ENCODE measurements around the gene UBE2J2. TPM values are rescaled to one million over a fixed set of nuclear protein-coding genes. Genes with fewer than 3 reads are reported as not detected.

The UBE2J2 gene
- total and polyA plus RNA-seq, 2 of the 13 experiments (the other 11 are each of a cell fraction or from before 2014, with no cell fraction given), result 25.4 to 29.4 TPM

GRCh38 chr1:1287288-1288110 lies 13.8 kb upstream of the UBE2J2 start:
- ATAC-seq (peak; percentile 51), FAIRE-seq (no peak), DNase-seq (ENCODE audit: low spot score) (no peak)
- Histone ChIP-seq H3K9ac (ENCODE audit: insufficient read depth, low read depth, low read length) (no peak overlapping the region), H3K4me2 (ENCODE audit: low read depth, low read length) (peak overlapping the region; percentile 58), H2AFZ (ENCODE audit: low read length) (no peak overlapping the region), H3K4me3 (replicated peaks in 1 of 3; ENCODE audit: insufficient read depth in 1 of 3, low read depth in 2 of 3, low read length in 3 of 3) (peak overlapping the region in 2 of 3 experiments; percentile 5 to 54; a peak in 3 of 6 replicates), H3K36me3 (replicated peaks in 1 of 2; ENCODE audit: control insufficient read depth in 1 of 2, insufficient read depth in 2 of 2, low read length in 2 of 2) (no peaks in the 10 kb centered on the region), H3K27ac (ENCODE audit: extremely low read length, insufficient read depth, low read length) (no peak overlapping the region), H3K79me2 (ENCODE audit: insufficient read depth, low read length) (no peaks in the 10 kb centered on the region), H4K20me1 (ENCODE audit: insufficient read depth, low read length) (no peaks in the 10 kb centered on the region), H3K9me3 (ENCODE audit: low read length) (no peaks in the 10 kb centered on the region), H3K27me3 (ENCODE audit: control insufficient read depth in 1 of 2, insufficient read depth in 2 of 2, low read length in 2 of 2) (peaks cover 0 to 2% of the 10 kb centered on the region in 2 experiments; a peak in 1 of 5 replicates), H3K4me1 (ENCODE audit: insufficient read depth, low read length) (peaks cover 35% of the 10 kb centered on the region)
- POLR2A ChIA-PET, result interaction anchor here (1.1 to 1.9 kb wide), 6 partner anchors 14 to 281 kb away, joined by 3 to 5 read pairs (median 3); partner anchors contain the start of genes AURKAIP1, ISG15 and UBE2J2
- CTCF ChIA-PET (ENCODE audit: low intra/inter-chr PET ratio, low total read pairs), result no interaction called here
- 67% methylated on average over 6 of the region's 46 CpGs for WGBS (ENCODE audit: low lambda C conversion rate)
- intact Hi-C loops (cut with micrococcal nuclease; ENCODE audit: unreplicated experiment) (no loop called here), in situ Hi-C loops (cut with HindIII; ENCODE audit: extremely low pct_ligation_motif_present, low pct_unique_long_range_greater_than_20kb) (no loop called here)
- BruUV-seq (replicated peaks), result no TSS peak
- TF ChIP-seq RCOR2 (CRISPR knock-in tag; IDR thresholded peaks at IDR 0.05), result peak; percentile 57; the same call in 1 of the 2 replicates
- no peak for TF ChIP-seq KDM5A (IDR thresholded peaks at IDR 0.05; ENCODE audit: borderline replicate concordance, low read length)
- TF ChIP-seq ZNF318 (CRISPR knock-in tag; IDR thresholded peaks at IDR 0.05), result peak; percentile 92; the same call in 1 of the 2 replicates
- TF ChIP-seq DDIT3 (CRISPR knock-in tag; IDR thresholded peaks at IDR 0.05), result no peak
- TF ChIP-seq HES4 (CRISPR knock-in tag; IDR thresholded peaks at IDR 0.05; ENCODE audit: borderline replicate concordance), result no peak
- TF ChIP-seq BRD4 (CRISPR knock-in tag; IDR thresholded peaks at IDR 0.05), result peak; percentile 18; the same call in 1 of the 2 replicates
- TF ChIP-seq ATAD3A (CRISPR knock-in tag; IDR thresholded peaks at IDR 0.05), result no peak
- TF ChIP-seq HMGXB4 (CRISPR knock-in tag; IDR thresholded peaks at IDR 0.05; ENCODE audit: borderline replicate concordance in 1 of 2, low read depth in 1 of 2), result peak in 1 of 2 experiments; percentile 62; a peak in 1 of 4 replicates
- no peak for TF ChIP-seq TGIF2 (CRISPR knock-in tag; IDR thresholded peaks at IDR 0.05)
- TF ChIP-seq POGK (CRISPR knock-in tag; conservative IDR thresholded peaks at IDR 0.05), result no peak

All from HepG2 (cell line).